ENCODE data around the gene HOXA4. TPM values are rescaled to one million over a fixed set of nuclear protein-coding genes. Genes with fewer than 3 reads are reported as not detected.

The HOXA4 gene
- total and polyA plus RNA-seq, 12 donors = 3.3 to 12.6 (median 6.8) TPM

- WGBS, 4 donors = 53 to 59% (median 57%) methylated on average over 8 of the region's 8 CpGs
- H3K36me3 ChIP-seq (replicated peaks in 1 of 2) = no peaks in the 10 kb centered on the region
- H3K4me3 ChIP-seq = no peak overlapping the region
- H3K27ac ChIP-seq = no peak overlapping the region
- H3K27me3 ChIP-seq = peaks cover 61% of the 10 kb centered on the region
- H3K9me3 ChIP-seq (replicated peaks in 1 of 3) = no peaks in the 10 kb centered on the region
- DNase-seq = no peak
- peaks cover 16 to 17% of the 10 kb centered on the region in 2 donors for H3K4me1 ChIP-seq (replicated peaks in 1 of 2)
- TF ChIP-seq CTCF (IDR thresholded peaks at IDR 0.05) = no peak
- intact Hi-C loops (cut with DNase I) = no loop called here
Observed at GRCh38 chr7:27171325-27171636, 40.7 kb upstream of the HOXA4 start.

- peaks cover 16 to 17% of the 10 kb centered on the region in 2 donors for H3K4me1 ChIP-seq (replicated peaks in 1 of 2)
Observed at GRCh38 chr7:27170426-27171324, 40.1 kb upstream of the HOXA4 start.

GRCh38 chr7:27169658-27170425 is 39.3 kb upstream of the HOXA4 start:
- intact Hi-C loops (cut with DNase I) = loop anchor here (10.0 kb wide), 3 partner anchors 795 to 1285 kb away; no protein-coding TSS in a partner anchor
- 34 to 49% (median 38%) methylated on average over 16 to 46 of the region's 46 CpGs for WGBS, 4 donors
- Histone ChIP-seq H3K36me3 (replicated peaks in 1 of 2) (no peaks in the 10 kb centered on the region), H3K4me1 (replicated peaks in 1 of 2) (peaks cover 17 to 23% of the 10 kb centered on the region in 2 donors), H3K9me3 (replicated peaks in 1 of 3) (no peaks in the 10 kb centered on the region), H3K27me3 (peaks cover 71% of the 10 kb centered on the region), H3K27ac (no peak overlapping the region), H3K4me3 (no peak overlapping the region)
- DNase-seq = peak in 1 of 7 donors; percentile 19
- no peak for TF ChIP-seq CTCF (IDR thresholded peaks at IDR 0.05)
- TF ChIP-seq POLR2A (IDR thresholded peaks at IDR 0.05) = no peak

More at GRCh38 chr7:27170426-27171324, 40.1 kb upstream of the HOXA4 start:
- no peak overlapping the region for H3K4me3 ChIP-seq
- intact Hi-C loops (cut with DNase I) = no loop called here
- peaks cover 66% of the 10 kb centered on the region for H3K27me3 ChIP-seq
- no peaks in the 10 kb centered on the region for H3K9me3 ChIP-seq (replicated peaks in 1 of 3)
- H3K27ac ChIP-seq = no peak overlapping the region
- no peak for DNase-seq
- H3K36me3 ChIP-seq (replicated peaks in 1 of 2) = no peaks in the 10 kb centered on the region
- TF ChIP-seq POLR2A (IDR thresholded peaks at IDR 0.05) (no peak), CTCF (IDR thresholded peaks at IDR 0.05) (no peak)
- WGBS, 4 donors = 58 to 66% (median 60%) methylated on average over 11 of the region's 11 CpGs

GRCh38 chr7:27168265-27168947 is 37.8 kb upstream of the HOXA4 start:
- WGBS, 4 donors = 68 to 74% (median 69%) methylated on average over 23 to 25 of the region's 25 CpGs
- no peak overlapping the region for H3K27ac ChIP-seq
- H3K4me1 ChIP-seq (replicated peaks in 1 of 2) = peaks cover 8 to 18% of the 10 kb centered on the region in 2 donors

More at GRCh38 chr7:27168265-27168947, 37.8 kb upstream of the HOXA4 start:
- no peaks in the 10 kb centered on the region for H3K36me3 ChIP-seq (replicated peaks in 1 of 2)
- DNase-seq = peak in 1 of 7 donors; percentile 19
- H3K27me3 ChIP-seq = peaks cover 61% of the 10 kb centered on the region
- no peaks in the 10 kb centered on the region for H3K9me3 ChIP-seq (replicated peaks in 1 of 3)
- intact Hi-C loops (cut with DNase I) = loop anchor here (10.0 kb wide), 3 partner anchors 794 to 1284 kb away; no protein-coding TSS in a partner anchor
- TF ChIP-seq CTCF (IDR thresholded peaks at IDR 0.05) (no peak), POLR2A (IDR thresholded peaks at IDR 0.05) (no peak)
- no peak overlapping the region for H3K4me3 ChIP-seq
